GM21390 (cell line): ENCODE data around the gene SLC66A2.

Experiments
- ATAC-seq: cut with Tn5 transposase; IDR thresholded peaks from one replicate; pipeline ENCODE4 v1.9.1; 2021; ENCODE audit not compliant: unreplicated experiment

The SLC66A2 gene

GRCh38 chr18:79852561-79853302 lies 98.7 kb downstream of the SLC66A2 start:
- no peak for ATAC-seq
